NCI-H1694 (cell line): Measurements from ENCODE around the gene SECISBP2L.

Experiments
- DNase-seq: peaks from one replicate; lab custom pipeline; 2025; lab: John Stamatoyannopoulos, UW

SECISBP2L gene

DNA sequence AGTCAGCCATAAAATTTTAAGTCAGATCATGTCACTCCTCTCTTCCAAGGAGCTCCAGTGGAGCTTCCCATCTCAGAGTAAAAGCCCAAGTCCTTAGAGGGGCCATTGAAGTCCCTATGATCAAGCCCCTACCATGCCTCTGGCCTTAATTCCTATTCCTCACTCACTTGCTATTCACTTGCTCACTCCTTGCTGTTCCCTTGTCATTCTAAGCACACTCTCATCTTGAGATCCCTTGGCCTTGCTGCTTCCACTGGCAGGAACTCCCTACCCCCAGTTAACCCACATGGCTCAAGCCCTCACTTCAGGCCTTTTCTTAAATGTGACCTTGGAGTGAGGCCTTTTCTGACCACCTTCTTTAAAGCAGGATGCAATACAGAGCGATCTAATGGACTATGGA lies 12.3 kb upstream of the SECISBP2L start:
- no peak for DNase-seq

DNA sequence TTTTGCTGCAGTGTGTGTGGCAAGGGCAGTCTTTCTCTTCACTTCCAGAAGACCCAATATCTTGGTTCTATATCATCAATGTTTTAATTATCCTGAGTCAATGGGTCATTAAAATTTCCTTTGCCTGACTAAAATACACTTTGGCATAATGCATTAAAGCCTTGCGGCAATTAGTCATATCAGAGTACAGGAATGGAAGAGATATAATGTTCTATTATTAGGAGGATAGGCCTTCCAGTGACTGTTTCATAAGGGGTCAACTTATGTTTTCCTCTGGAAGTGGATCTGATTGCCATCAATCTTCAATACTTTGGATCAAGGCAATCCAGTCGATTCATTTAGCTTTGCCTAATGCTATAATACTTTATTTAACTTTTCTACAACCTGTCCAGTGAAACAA lies 9.4 kb upstream of the SECISBP2L start:
- no peak for DNase-seq

DNA sequence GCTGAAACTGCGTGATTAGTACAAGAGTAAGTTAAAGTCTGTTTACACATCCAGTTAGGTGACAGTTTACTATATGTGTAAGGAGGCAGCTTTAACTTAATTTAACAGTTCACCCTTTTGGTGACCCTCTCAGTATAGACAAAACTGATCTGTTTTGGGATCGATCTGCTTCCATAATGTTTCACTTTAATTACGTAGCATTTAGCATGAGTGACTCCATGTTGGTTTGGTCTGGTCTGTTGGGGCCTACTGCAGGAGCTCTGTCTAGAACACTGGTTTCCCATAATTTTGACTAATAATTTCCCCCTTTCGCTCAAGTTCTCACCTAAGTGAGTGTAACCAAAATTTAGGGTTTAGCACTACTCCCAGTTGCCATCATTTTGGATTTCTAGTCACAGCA lies 6.4 kb upstream of the SECISBP2L start:
- DNase-seq, result no peak

DNA sequence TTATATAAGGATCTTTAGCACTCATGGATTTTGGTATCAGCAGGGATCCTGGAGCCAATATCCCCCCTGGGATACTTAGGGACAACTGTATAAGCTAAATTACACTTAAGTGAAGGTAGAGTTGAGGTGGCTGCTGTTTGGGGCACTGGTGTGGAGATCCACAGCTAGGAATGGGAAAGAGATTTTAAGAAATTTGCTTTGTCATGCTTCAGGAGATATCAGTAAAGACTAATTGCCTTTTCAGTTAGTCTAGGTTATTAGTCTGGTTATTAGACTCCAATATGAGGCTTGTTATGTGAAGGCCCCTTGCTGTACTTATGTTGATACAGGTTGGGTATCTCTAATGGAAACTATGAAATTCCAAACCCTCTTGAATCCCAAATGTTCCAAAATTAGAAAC lies 1.2 kb upstream of the SECISBP2L start:
- DNase-seq, result no peak

DNA sequence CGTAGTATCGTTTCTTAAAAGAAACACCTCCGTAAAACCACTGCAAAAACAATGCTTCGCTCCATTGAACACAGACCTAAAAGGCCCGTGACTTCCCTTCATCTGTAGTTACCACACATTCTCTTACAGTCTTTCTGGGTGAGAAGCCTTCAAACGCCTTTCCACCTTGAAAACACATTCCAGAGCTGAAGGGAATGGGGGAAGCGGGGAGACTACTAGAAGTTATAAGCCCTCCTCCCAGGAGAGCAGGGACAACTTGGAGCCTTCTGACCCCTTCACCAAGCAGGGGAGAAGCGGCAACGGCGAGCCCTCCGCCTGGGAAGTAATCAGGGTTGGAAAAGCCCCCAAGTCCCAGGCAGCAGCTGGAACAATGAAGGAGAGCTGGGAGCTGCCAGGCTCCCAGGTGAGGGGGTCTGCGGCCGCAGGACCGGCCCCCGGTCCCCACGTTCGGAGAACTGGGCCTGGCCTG lies 461 bp downstream of the SECISBP2L start:
- DNase-seq, result no peak

DNA sequence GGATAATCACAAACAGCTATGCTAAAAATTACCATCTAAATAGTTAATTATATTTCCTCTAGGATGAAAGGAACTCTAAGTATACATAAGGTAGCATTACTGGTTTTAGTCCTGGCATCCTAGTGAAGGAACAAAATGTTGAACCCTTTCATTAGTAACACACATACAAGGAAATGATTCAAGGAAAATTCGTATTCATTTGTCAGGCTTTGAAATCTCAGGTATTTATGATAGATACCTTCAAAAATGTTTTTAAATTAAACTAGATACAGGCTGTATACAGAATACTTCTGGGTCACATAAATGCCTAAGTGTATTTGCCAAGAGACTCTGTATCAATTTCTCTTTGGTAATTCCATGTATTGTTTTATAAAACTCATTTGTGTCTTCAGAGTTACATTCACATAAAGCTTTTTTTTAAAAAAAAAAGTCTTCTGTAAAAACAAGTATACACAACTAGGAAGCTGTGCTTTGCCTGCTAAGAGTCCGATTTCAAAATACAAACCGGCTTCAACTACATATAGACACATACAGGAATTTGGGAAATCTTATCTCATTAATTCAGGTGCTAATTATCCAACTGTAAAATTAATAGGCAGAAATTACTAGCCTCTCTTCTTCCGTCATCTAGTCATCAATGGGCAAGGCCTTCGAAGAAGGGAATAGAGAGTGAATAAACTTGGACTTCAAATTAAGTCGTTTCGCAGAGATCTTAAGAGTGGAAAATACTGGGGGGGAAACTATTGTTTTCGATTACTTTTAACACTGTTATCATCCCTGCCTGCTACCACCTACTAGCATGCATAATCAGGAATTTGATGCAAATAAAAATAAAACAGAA lies 1.3 kb downstream of the SECISBP2L start:
- no peak for DNase-seq

DNA sequence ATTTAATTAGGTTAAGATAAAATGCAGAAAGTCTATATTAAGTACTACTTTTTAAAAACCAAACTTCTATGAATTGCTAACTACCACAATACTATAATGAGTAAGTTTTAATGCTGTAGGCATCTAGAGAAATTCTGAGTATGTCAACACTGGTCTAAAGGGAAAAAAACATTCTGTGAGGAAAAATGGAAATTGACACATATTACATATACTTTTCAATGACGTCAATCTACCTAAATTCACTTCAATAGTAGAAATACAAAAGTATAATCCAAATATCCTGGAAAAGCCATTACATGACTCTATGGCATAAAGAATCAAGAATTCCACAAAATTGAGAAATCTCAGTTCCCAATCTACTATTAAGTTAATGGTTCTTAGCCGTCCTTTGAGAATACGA lies 2.2 kb downstream of the SECISBP2L start:
- DNase-seq, result no peak

DNA sequence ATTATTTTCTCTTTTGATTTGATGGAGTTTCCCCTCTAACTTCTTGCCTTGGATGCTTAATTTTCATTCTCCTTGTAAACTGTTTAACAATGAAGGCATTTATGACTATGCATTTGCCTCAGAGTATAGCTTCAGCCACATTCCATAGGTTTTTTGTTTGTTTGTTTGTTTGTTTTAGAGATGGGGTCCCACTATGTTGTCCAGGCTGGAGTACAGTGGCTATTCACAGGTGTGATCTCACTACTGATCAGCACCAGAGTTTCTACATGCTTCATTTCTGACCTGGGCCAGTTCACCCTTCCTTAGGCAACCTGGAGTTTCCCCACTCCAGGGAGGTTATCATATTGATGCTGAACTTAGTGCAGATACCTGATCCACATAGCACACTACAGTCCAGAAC lies 4.1 kb downstream of the SECISBP2L start:
- DNase-seq, result no peak

DNA sequence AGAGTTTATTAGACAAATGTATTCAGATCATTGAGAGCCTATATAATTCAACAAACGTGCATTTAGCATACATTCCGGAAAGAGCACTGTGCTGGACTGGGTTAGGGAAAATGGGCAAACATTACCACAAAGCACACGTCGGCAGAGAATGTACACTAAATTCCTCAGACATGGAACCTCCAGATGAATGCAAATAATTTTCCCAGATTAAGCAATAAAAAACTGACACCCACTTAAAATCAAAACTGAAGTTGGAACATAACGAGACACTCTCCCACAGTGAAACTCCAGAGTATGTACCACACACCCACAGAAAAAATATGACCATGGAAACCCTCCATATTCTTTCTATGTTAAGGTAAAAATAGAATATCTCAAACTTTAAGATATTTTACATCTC lies 4.8 kb downstream of the SECISBP2L start:
- DNase-seq, result no peak

DNA sequence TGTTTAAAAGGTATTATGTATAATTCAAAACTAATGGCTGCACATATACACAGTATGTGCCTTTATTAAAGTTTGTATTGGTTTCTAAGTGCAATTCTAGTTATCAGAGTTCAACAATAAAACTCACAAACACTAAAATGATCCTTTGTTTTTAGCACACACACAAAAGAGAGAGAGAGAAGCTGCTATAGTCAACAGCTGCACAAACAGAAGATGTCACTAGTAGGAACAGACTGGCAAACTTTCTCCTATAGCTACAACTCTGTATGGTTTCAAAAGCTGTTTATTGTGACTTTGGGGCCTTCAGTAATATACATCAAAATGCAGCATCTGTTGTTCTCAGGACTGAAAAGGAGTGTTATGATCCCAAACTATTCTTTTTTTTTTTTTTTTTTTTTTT lies 6.1 kb downstream of the SECISBP2L start:
- no peak for DNase-seq

DNA sequence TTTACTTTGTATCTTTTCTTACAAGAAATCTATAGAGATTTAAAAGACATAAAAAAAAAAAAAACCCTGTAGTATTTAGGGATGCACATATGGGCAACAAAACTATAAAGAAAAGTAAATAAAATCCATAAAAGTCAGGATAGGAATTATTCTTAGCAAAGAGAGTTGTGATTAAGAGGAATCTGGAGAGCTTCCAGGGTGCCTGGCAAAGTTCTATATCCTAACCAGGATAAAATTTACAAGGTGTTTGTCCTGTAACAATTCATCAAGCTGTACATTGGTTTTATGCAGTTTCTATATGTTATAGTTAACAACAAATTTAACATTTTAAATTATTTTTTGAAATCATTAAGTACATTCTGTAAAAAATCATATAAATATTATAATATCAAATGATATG lies 7.9 kb downstream of the SECISBP2L start:
- DNase-seq, result no peak

DNA sequence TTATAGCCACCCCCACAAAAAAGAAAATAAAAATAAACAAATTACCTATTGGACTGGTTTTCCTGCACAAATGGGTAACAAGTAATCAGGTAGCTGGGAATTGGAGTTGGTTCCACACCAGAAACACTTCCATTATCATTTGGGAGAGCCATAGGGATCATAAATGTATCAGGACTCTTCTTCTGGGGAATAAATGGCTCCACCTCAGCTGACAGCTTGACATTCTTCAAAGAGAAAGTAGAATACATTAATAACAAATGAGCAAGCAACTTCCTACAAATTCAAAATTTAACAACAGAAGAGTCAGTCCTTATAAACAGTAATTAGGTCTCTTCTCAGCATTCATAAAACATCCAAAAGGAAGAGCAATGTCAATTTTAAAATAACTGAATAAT lies 8.7 kb downstream of the SECISBP2L start:
- no peak for DNase-seq

DNA sequence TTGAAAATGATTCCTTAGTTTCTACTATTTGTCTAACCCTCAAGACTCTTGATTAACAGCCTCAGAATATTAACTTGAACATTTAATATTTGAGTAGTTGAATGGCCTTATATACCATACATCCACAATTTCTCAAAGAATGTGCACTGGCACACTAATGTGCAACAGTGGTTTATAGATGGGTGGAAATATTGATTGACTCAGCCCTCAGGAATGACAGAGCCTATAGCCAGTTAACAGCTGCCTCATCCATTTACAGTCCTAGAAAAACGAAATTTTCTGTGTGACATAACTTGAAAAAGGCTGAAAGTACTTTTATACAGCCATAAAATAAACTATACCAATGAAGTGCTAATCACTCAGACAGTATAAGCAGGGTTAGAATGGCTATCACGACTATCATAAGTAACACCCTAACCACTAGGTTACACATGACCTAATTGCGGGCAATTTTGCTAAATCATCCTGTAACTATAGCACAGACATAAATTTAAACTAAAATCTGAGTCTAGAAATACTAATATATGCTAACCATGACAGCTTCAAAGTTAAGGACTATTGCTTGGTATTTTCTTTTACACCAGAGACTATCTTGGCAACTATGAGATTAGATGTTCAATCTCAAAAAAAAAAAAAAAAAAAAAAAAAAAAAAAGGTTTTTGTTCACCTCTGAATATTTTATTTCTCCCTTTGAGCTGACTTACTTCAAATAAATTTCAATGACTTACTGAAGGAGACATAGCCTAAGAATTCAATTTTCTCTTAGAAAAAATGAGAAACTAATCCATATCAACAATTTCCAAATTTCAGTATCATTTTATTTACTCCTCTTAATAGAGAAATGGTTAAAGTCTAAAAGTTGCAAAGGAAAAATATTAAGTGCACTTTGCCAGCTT lies 9.3 kb downstream of the SECISBP2L start:
- no peak for DNase-seq

DNA sequence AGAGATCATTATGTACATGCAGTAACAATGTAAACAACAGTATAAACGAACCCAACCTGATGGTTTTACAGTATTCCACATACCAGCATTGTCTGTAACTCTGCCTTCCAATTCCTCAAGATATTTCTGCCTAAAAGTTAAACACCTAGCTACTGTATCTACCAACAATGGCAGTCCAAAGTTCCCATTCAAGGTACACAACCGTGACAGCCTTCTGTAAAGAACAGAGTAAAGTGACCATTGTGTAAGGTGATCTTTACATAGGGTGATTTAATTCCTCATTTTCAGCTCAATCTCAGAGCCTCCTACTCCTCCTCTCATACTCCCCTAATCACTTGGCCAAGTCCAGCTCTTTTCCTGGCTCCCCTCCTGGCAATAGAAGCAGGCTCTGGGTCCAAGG lies 10.4 kb downstream of the SECISBP2L start:
- DNase-seq, result no peak

DNA sequence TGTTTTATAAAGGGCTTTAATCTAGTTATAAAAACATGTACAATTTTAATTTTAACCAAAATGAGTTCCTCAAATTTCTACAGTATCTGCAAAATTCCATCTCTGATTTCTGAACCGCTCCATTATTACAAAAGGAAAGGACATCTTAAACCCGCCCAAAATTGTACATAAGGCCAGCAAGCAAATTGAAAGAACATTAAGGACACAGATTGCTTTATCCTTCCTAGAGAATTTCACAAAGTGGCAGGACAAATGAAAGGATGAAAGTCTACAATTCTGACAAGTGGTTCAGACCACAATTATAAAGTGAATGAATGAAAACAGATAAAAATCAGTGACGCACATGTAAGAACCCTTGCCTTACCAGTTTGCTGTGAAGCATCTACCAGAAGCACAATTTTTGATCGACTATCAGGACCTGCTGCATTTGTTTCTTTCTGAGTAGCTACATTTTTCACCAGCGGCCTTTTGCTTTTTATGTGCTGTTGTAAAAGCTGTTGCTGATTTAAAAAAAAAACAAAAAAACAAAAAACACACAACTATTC lies 13.6 kb downstream of the SECISBP2L start:
- DNase-seq, result no peak

DNA sequence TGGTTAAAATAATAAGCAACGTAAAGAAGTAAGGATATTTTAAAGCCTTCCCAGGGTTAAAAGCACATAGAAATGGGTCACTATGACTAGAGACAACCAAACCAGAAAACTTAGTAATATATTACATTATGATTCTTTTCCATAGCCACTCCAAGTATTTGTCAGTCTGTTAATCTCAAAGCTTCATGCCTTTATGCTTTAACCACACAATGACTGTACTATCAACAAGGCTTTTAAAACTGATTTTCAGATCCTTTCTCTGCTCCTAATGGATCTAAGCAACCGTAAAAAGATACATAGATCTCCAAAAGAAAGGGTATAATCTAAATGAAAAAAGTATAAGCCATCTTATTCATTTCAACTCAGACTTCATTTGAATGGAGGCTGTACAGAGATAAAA lies 14.4 kb downstream of the SECISBP2L start:
- DNase-seq, result no peak

DNA sequence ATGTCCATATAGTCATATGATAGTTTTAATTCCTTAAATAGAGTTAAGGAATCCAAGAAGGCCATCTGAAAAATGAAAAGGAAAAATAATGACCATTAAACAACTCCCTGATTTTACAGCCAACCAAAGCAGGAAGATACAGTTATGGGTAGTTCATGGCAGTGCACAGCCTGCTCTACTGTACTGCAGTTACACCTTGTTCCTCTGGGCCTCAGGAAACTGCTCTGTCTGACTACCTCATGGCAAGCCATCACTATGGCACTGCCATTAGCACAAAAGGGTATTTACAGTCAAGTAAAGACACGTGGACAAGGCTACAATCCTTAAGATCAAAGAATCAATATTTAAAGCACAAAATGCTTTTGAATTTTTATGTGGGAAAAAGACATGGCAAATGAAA lies 19.5 kb downstream of the SECISBP2L start:
- DNase-seq, result no peak

DNA sequence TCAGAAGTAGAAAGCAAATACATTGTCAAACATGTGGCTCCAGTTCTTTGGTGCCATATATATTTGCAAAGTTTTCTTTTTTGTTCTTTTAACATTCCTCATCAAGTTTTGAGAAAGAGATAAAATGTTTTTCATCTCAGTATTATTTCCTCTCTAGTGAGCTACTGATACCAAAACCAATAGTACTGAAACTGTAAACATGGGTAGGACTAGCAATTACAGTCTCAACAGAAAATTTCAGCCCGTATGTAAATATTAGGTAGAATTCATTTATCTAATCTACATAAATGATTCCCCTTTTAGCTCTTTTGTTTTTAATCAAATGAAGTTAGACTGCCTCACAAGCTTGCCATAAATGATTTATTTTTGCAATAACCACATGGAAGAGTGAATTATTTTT lies 21.4 kb downstream of the SECISBP2L start:
- no peak for DNase-seq

DNA sequence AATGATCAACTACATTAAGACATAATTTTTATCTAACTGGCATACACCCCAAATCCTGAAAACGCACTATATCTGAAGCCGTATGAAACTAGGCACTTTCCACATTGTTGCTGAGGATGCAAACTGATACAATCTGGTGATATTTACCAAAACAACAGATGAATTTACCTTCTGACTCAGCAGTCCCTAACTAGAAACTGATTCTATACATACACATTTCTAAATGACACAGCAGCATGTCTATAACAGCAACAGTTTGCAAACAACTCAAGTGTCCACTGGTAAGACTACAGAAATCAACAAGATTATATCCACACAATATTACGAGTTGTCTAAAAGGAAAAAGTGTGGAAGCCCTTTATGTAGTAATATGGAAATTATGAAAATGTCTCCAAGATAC lies 22.9 kb downstream of the SECISBP2L start:
- DNase-seq, result no peak

DNA sequence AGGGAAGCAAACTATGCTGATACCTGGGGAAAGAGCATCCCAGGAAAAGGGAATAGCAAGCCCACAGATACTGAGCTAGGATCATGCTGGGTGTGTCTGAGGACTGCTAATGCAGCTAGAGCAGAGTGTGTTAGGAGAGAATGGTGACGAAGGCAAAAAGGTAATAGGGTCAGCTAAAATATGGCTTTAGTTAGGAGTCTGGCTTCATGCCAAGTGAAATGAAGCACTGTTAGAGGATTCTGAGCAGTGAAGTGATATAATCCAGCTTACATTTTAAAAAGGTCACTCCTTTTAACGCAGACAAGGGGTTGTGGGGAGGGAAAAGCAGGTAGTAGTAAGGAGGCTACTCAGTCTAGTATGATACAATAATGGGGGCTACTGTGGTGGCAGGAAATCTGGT lies 30.4 kb downstream of the SECISBP2L start:
- DNase-seq, result no peak

DNA sequence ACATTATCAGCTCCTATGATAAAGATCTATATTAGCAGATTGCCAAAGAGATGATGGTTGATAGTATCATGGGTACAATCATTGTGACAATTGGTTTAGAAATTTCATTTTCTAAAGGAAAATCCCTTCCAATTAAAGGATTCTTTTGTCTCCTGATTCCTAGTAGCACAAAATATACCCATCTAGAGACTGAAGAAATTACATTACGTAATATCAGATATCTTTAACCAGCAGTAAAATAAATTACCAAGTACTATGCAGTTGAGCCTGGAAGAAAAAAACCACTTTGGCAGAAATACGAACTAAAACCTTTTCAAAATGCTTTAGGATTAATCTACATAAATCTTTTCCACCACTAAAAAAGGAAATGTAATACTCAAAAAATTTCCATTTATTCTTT lies 46.9 kb downstream of the SECISBP2L start:
- DNase-seq, result no peak

DNA sequence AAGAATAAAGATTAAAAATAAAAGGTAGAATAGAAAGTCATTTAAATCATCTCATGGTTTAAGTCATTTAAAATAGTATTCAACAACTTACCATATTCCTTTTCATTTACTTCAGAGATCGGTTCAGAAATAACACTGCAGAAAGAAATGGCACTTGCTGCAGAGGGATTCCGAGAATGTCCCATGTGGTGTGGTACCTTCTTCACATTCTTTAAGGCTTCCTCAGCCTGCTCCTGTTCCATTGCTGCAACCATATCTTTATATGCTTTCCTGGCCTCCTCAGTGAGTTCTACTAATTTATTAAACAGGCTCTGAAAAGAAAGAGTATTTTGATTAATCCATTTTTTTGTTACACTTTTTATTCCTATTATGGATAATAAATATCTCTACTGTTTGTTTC lies 50.0 kb downstream of the SECISBP2L start:
- DNase-seq, result no peak

DNA sequence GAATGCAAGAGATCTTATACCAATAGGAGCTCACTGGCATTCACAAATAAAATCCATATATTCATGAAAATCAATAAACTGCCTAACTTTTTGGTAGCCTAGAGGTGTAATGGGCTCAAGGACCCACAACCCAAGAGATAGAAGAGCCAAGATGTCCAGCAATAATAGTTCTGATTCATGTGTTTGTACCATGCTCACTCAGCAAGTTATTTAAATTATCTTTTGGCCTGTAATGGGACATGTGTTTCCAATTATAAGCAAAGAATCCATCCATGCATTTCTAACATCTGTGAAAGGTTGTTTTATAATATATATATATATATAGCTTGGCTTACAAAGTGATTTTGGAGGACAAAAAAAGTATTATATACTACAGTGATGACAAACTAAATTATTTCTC lies 52.9 kb downstream of the SECISBP2L start:
- DNase-seq, result no peak
